ENCODE results near the gene AP2M1.
A peak's percentile ranks its signal among the peaks of the same experiment; 100 is the strongest.

Gene AP2M1

GRCh38 chr3:184229394-184230080 lies 54.9 kb downstream of the AP2M1 start, which contains the start of gene VWA5B2:
VWA5B2 (plus strand) TSS chr3:184229585; CDS start chr3:184230529, 944 bp downstream.
- peak; percentile 92 for DNase-seq

GRCh38 chr3:184230081-184230602 lies 55.5 kb downstream of the AP2M1 start:
- peak; percentile 69 for DNase-seq

- no peak for DNase-seq
Observed at GRCh38 chr3:184230603-184231528, 56.2 kb downstream of the AP2M1 start.

GRCh38 chr3:184231671-184232070 lies 57.0 kb downstream of the AP2M1 start:
- no peak for DNase-seq

GRCh38 chr3:184233127-184233843 lies 58.6 kb downstream of the AP2M1 start:
- no peak for DNase-seq

Measured in NCI-H345 (cell line).